Tibial artery (tissue), 4 donors: ENCODE results near the gene PEX1.
A peak's percentile ranks its signal among the peaks of the same experiment; 100 is the strongest.

Experiments used
- DNase-seq, 2 donors: peaks; one replicate each; pipeline ENCODE4 v3.0.0-alpha.2; 2019
- H3K27ac ChIP-seq, 2 donors: fragments of 200-600 bp; sonication (generic) in 1 of 2; 1 replicate in 1 of 2; 2 replicates in 1 of 2; pipeline ENCODE4 v1.5.1; 2018 to 2019; ENCODE audit warnings: mild to moderate bottlenecking in 1 of 2
- H3K27me3 ChIP-seq, 2 donors: fragments of 200-600 bp; sonication (generic) in 1 of 2; one replicate each; pipeline versions ENCODE4 v1.5.1 to v1.6.0; 2016 to 2019
- H3K36me3 ChIP-seq, 3 donors: fragments of 200-600 bp; sonication (generic) in 2 of 3; one replicate each; pipeline ENCODE4 v1.5.1; 2016 to 2019; ENCODE audit warnings: mild to moderate bottlenecking in 2 of 3
- H3K4me1 ChIP-seq, 4 donors: fragments of 200-600 bp; sonication (generic) in 2 of 4; 1 replicate in 3 of 4; 2 replicates in 1 of 4; pipeline ENCODE4 v1.5.1; 2016 to 2019
- H3K4me3 ChIP-seq, 2 donors: fragments of 200-600 bp; sonication (generic) in 1 of 2; 1 replicate in 1 of 2; 2 replicates in 1 of 2; pipeline ENCODE4 v1.5.1; 2018 to 2019; ENCODE audit warnings: mild to moderate bottlenecking in 2 of 2
- H3K9me3 ChIP-seq, 3 donors: fragments of 200-600 bp; sonication (generic) in 1 of 3; one replicate each; pipeline ENCODE4 v1.5.1; 2016 to 2019
- intact Hi-C: fragments of 100-400 bp; cut with DNase I; formaldehyde crosslinking; loops from one replicate; pipeline ENCODE4 v1.15.0; 2023; ENCODE audit warnings: low total_unique reads
- TF ChIP-seq, protein P1 (sequence below), 2 experiments: fragments of 200-600 bp in 1 of 2; fragments of 450-650 bp in 1 of 2; IDR thresholded peaks; one replicate each; pipeline ENCODE4 v1.5.1; 2017 to 2019; ENCODE audit warnings: antibody characterized with exemption in 2 of 2, mild to moderate bottlenecking in 1 of 2, moderate library complexity in 1 of 2

PEX1 gene

GRCh38 chr7:92528188-92528957 lies at the start of gene PEX1, which contains the start of gene RBM48:
Gene PEX1 (minus strand): TSS chr7:92528520. CDS start chr7:92528435, 85 bp downstream.
Gene RBM48 (plus strand): TSS chr7:92528795. CDS start chr7:92528814, 19 bp downstream.
- Histone ChIP-seq H3K27me3 (no peaks in the 10 kb centered on the region), H3K4me1 (peaks cover 0 to 27% (median 12%) of the 10 kb centered on the region in 4 donors), H3K36me3 (peaks cover 17 to 32% (median 27%) of the 10 kb centered on the region in 3 donors), H3K9me3 (no peaks in the 10 kb centered on the region), H3K27ac (peak within 1 kb of the TSS; percentile 83 to 91), H3K4me3 (peak within 1 kb of the TSS; percentile 85 to 97)
- intact Hi-C loops: loop anchor here (10.0 kb wide), 1 partner anchor 306 kb away; the partner anchor contains the start of gene CDK6
- TF ChIP-seq, protein P1, sequence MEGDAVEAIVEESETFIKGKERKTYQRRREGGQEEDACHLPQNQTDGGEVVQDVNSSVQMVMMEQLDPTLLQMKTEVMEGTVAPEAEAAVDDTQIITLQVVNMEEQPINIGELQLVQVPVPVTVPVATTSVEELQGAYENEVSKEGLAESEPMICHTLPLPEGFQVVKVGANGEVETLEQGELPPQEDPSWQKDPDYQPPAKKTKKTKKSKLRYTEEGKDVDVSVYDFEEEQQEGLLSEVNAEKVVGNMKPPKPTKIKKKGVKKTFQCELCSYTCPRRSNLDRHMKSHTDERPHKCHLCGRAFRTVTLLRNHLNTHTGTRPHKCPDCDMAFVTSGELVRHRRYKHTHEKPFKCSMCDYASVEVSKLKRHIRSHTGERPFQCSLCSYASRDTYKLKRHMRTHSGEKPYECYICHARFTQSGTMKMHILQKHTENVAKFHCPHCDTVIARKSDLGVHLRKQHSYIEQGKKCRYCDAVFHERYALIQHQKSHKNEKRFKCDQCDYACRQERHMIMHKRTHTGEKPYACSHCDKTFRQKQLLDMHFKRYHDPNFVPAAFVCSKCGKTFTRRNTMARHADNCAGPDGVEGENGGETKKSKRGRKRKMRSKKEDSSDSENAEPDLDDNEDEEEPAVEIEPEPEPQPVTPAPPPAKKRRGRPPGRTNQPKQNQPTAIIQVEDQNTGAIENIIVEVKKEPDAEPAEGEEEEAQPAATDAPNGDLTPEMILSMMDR (IDR thresholded peaks at IDR 0.05): peak; percentile 15 to 30
- peak; percentile 95 to 99 for DNase-seq

GRCh38 chr7:92576296-92576695 lies 48.0 kb upstream of the PEX1 start:
- Histone ChIP-seq H3K27ac (no peak overlapping the region), H3K9me3 (no peaks in the 10 kb centered on the region), H3K36me3 (peaks cover 66 to 86% (median 72%) of the 10 kb centered on the region in 3 donors), H3K4me3 (no peak overlapping the region), H3K27me3 (no peaks in the 10 kb centered on the region), H3K4me1 (no peaks in the 10 kb centered on the region)
- TF ChIP-seq, protein P1 (IDR thresholded peaks at IDR 0.05): no peak
- no peak for DNase-seq
- intact Hi-C loops: loop anchor here (10.0 kb wide), 1 partner anchor 81 kb away; no protein-coding TSS in a partner anchor

DNA sequence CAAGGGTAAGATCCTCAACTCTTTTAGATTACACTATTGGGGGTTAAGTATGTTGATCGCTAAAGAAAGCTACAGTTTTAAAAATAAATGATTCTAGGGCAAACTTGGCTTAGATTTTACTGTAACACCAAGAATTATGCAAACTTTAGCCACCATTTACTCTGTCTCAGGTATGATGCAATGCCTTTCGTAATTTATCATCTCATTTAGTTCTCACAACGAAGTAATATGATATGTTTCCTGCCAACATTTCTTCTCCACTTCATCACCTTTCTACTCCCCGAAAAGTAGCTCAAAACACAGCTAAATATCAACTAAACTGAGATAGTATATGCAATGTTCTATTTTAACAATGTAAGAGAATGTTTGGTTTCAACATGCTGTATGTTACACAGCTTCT lies 40.8 kb upstream of the PEX1 start:
- no peak overlapping the region for H3K4me3 ChIP-seq
- no peaks in the 10 kb centered on the region for H3K27me3 ChIP-seq
- H3K4me1 ChIP-seq: no peaks in the 10 kb centered on the region
- peaks cover 59 to 81% (median 62%) of the 10 kb centered on the region in 3 donors for H3K36me3 ChIP-seq
- TF ChIP-seq, protein P1 (IDR thresholded peaks at IDR 0.05): no peak
- H3K27ac ChIP-seq: no peak overlapping the region
- no peaks in the 10 kb centered on the region for H3K9me3 ChIP-seq
- DNase-seq: no peak
- intact Hi-C loops: no loop called here

- Histone ChIP-seq H3K4me1 (no peaks in the 10 kb centered on the region), H3K9me3 (no peaks in the 10 kb centered on the region), H3K27me3 (no peaks in the 10 kb centered on the region), H3K27ac (no peak overlapping the region), H3K36me3 (peaks cover 66 to 81% (median 68%) of the 10 kb centered on the region in 3 donors), H3K4me3 (no peak overlapping the region)
- intact Hi-C loops: no loop called here
- TF ChIP-seq, protein P1 (IDR thresholded peaks at IDR 0.05): no peak
- no peak for DNase-seq
Measured at GRCh38 chr7:92567460-92567859, 39.1 kb upstream of the PEX1 start.

GRCh38 chr7:92563345-92563744 lies 35.0 kb upstream of the PEX1 start:
- intact Hi-C loops: no loop called here

More at GRCh38 chr7:92563345-92563744, 35.0 kb upstream of the PEX1 start:
- H3K4me3 ChIP-seq: no peak overlapping the region
- no peaks in the 10 kb centered on the region for H3K9me3 ChIP-seq
- DNase-seq: no peak
- H3K27me3 ChIP-seq: no peaks in the 10 kb centered on the region
- TF ChIP-seq, protein P1 (IDR thresholded peaks at IDR 0.05): no peak
- no peaks in the 10 kb centered on the region for H3K4me1 ChIP-seq
- no peak overlapping the region for H3K27ac ChIP-seq
- H3K36me3 ChIP-seq: peaks cover 56 to 80% (median 71%) of the 10 kb centered on the region in 3 donors
